Stomach (tissue), 4 donors: Measurements from ENCODE around the gene TMEM187.

Experiments used
- CTCF ChIP-seq, 7 experiments: fragments of 450-650 bp in 4 of 7; fragments of 200-600 bp in 3 of 7; sonication (generic) in 3 of 7; IDR thresholded peaks; one replicate each; pipeline ENCODE4 v1.5.1; 2016 to 2019; ENCODE audit warnings: antibody characterized with exemption in 7 of 7, control low read depth in 2 of 7, mild to moderate bottlenecking in 1 of 7
- EP300 ChIP-seq: sonication (generic); formaldehyde crosslinking; IDR thresholded peaks from one replicate; pipeline ENCODE4 v1.6.1; 2017; ENCODE audit warnings: antibody characterized with exemption
- POLR2A ChIP-seq, 4 donors: fragments of 450-650 bp; IDR thresholded peaks; one replicate each; pipeline ENCODE4 v1.6.1; 2016; ENCODE audit warnings: antibody characterized with exemption in 4 of 4, control low read depth in 2 of 4, mild to moderate bottlenecking in 1 of 4, moderate library complexity in 1 of 4
- POLR2AphosphoS5 ChIP-seq, 3 donors: sonication (generic); formaldehyde crosslinking; IDR thresholded peaks; one replicate each; pipeline ENCODE4 v1.6.1; 2016; ENCODE audit warnings: antibody characterized with exemption in 3 of 3

- no peak for TF ChIP-seq CTCF (IDR thresholded peaks at IDR 0.05)
- no peak for TF ChIP-seq POLR2A (IDR thresholded peaks at IDR 0.05)
- no peak for TF ChIP-seq POLR2AphosphoS5 (IDR thresholded peaks at IDR 0.05)
- TF ChIP-seq EP300: no peak
Measured at GRCh38 chrX:153960077-153960476, 12.5 kb upstream of the TMEM187 start.
